HuH-7.5 (cell line): Measurements from ENCODE around the gene ROR1.

Source experiments
- DNase-seq: peaks from one replicate; pipeline ENCODE4 v3.0.0; 2011; ENCODE audit warnings: low spot score

Gene ROR1

GRCh38 chr1:63885899-63886298 lies 112.1 kb downstream of the ROR1 start:
- DNase-seq = no peak

DNA sequence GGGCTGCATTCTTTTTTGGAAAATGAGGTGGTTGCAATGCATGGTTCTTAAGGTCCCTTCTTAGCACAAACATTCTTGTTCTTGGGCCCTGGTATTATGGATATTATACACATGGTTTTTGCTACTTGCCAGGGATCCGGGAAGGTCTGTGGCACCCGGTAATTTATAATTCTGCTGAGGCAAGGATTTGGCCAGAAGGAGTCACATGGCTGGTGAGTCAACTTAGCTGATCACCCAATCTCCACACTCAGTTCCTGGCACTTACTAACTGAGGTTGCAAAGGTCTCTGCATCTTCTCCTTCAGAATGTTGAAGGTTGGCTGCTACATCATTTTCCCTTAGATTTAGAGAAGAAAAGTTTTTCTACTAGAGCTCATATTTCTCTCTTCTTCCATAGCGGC lies 112.5 kb downstream of the ROR1 start:
- DNase-seq = no peak

DNA sequence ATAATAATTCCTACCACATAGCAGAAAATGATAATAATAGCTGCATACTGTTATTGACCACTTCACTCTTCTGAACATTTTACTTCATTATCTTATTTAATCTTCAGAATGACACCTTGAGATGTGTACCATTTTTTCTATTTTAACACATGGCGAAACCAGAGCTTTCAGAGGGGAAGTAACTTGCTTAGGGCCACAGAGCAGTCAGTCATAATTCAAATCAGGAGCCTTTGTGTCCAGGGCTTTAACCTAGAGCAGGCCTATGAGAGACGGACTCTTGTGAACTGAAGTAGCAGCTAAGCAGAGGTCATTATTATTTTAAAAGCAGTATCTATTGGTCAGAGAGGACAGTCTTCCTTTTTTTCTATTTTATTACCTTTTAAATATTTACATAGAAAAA lies 114.0 kb downstream of the ROR1 start:
- no peak for DNase-seq

DNA sequence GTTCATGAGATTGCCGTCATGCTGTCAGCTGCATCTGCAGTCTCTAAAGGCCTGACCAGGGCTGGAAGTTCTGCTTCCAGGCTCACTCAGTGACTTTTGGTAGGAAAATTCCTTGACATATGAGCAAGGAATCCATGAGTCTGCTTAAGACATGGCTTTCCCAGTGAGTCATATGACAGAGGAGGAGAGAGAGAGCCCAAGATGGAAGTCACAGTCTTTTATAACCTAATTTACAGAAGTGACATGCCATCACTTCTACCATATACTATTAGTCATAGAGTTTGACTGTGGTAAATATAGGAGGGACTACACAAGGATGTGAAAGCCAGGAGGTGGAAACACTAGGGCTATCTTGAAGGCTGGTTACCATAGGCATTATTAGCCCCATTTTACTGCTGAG lies 115.2 kb downstream of the ROR1 start:
- DNase-seq = no peak

- no peak for DNase-seq
Measured at GRCh38 chr1:63890468-63890867, 116.7 kb downstream of the ROR1 start.

DNA sequence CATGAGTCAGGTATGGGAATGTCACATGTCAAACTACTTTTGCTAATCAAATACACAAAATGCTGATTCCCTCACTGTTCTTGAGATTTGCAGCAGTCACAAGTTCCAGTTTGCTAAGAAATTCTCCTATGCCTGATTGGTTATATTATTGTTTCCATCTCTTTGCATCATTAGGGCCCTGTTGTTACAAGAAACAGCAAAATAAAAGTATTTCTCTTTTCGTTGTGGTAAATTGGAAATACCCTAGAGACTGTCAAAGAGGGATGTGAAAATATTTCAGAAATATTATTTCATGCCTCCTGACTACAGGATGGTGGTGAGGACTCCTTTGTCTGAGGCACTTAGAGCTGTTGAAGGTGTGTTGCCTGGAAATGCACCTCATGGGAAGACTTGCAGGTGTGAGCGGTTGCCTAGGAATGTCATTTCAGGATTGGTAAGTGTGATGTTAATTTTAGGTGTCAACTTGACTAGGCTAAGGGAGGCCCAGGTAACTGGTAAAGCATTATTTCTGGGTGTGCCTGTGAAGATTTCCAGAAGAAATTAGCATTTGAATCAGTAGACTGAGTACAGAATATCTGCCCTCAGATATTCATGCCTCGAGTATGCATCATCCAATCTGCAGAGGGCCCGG lies 117.4 kb downstream of the ROR1 start:
- DNase-seq = no peak

DNA sequence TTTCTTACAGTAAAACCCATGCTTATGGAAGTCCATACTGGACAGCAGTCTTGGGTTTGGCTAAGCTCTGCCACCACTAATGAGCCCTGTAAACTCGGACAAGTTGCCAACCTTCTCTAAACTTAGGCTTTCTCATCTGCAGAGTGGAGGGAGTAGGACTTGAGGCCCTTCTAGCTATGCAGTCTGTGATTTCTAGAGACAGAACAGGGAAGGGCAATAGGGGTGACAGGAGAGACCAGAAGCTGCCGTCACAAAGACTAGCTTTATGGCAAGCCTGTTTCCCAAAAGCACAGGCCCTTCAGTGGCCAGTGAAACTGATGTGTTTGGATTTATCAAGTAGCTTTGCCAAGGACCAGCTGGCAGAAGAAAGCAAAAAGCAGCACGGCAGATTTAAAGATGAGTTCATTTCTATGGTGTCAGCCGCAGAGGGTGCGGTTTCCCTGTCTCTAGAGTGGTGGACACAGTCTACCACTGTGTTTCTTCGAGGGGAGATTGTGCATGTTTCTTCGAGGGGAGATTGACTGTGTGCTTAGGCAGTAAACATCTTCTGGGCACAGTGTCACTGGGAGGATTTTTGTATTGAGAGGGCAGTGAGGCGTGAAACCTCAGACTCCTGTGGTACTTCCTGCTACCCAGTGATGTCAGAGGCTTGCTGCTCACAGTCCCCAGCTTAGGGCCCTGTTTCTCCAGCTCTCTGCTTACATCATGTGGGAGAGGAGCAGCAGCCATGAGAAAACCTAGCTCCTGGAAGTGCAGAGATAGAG lies 119.0 kb downstream of the ROR1 start:
- DNase-seq = no peak

- DNase-seq = no peak
Measured at GRCh38 chr1:63893976-63894375, 120.2 kb downstream of the ROR1 start.

DNA sequence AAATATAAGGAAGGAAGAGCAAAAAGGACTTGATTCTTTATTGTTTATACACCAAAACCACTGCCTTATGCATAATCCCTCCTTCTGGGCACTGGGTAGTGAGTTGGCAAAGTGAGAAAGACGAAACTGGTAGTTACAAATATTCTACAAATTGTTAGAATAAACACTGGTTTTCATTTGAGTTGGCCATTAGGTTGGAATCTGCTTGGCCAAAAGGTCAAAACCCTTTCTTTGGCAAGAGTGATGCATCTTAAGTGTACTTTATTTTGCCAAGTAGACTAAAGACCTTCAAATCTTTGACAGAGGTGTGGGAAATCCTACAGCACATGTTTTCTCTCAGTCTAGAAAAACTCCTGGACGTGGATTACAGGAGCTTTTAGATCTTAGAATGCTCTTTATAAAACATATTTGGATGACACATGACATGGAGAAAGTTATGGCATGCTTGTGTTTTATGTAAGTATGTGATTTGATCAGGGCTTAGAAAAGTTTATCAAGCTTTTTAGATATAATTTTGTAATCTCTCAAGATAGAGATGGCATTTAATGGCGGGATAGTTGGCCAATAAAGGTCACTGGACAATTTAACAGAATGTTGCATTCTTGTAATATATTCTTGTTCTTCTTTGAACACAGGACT lies 120.9 kb downstream of the ROR1 start:
- no peak for DNase-seq

DNA sequence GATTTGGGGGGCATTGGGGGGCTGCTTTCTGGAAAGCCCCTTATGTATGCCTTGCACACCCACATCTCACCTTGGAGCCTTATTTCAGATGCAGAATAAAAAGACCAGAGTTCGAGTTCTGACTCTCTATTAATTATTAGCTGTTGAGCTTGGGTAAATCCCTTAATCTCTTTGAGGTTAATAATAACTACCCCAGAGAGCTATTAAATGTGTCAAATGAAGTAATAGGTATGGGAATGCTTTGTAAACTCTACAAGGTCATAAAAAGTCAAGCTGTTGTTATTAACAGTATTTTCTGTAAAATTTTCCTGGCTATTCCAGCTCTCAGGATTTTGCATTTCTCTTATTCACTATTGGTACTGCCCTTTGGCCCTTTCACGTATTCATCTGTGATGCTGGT lies 122.9 kb downstream of the ROR1 start:
- no peak for DNase-seq

- DNase-seq = no peak
Measured at GRCh38 chr1:63898428-63899196, 124.8 kb downstream of the ROR1 start.

DNA sequence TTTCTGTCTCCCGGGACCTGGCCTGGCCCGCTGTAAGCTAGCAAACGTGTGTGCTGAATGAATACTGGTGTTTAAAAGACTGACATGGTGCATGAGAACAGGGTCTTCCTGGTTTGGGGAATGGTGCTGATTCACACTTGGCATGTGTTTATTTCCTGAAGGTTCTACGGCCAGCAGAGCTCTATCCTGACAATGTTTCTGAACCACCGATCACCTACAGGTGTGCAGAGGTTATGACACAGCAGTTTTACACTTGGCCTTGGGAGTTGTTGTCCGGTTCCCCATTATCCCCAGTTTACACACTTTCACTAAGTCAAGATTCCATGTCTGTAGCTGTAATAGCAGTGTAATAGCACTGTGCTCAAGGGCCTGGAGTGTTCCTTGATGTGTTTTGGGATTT lies 127.3 kb downstream of the ROR1 start:
- no peak for DNase-seq

DNA sequence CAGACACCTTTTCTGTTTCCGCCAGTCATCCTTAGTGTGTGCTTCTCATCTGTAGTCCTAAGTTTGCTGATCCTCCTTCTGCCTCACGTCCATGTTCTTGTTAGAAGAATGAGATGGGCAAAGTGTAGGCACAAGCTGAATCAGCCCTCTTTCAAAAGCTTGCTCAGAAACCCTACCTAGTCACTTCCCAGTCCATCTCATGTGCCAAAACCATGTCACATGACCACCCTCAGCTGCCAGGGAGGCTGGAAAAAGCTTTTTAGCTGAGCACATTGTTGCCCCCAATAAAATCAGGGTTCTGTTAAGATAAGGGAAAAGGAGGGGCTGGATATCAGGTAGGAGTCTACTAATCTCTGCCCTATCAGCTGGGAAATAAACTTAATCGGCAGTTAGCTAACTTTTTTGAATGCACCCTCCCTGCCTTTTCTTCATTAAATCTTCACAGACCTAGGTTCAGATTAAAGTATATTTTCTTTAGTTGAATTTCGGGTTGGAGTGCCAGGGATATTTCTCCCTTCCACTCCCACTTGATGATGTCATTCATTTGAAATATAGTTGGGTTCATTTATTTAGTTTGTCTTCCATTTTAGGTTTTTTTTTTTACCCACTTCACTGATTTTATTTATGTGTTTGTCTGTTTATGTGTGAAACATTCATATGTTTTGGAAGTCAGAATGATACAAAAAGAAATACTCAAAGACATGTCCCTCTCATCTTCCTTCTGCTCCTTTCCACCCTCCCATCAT lies 129.2 kb downstream of the ROR1 start:
- no peak for DNase-seq

DNA sequence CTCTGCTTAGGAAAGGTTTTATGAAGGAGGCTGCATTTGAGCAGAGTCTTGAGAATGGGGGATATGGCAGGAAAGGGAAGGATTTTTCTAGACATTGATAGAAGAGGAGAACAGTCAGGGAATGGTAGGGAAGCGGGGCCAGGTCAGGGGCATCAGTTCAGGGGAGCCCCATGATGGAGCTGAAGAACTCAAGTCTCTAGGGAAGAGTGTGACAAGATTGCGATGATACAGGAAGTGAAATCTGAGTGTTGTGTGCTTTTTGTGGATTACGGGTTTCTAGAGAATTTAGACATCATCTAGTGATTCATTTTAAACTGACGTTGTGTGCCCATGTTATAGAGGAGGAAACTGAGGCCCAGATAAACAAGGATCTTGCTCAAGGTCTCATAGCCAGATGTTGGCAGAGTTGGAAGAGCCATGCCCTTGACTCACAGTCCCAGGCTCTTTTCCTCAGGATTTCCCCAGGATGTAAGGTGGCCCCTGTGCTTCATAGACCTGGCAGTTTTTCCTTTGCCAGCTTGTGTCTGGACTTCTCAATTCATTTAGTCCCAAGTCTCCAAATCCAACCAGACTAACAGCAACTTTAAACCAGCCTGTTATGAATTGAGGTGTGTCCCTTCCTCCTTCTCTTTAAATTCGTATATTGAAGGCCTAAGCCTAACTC lies 130.3 kb downstream of the ROR1 start:
- no peak for DNase-seq

- no peak for DNase-seq
Measured at GRCh38 chr1:63904826-63905225, 131.0 kb downstream of the ROR1 start.

GRCh38 chr1:63906047-63906704 lies 132.4 kb downstream of the ROR1 start:
- no peak for DNase-seq

DNA sequence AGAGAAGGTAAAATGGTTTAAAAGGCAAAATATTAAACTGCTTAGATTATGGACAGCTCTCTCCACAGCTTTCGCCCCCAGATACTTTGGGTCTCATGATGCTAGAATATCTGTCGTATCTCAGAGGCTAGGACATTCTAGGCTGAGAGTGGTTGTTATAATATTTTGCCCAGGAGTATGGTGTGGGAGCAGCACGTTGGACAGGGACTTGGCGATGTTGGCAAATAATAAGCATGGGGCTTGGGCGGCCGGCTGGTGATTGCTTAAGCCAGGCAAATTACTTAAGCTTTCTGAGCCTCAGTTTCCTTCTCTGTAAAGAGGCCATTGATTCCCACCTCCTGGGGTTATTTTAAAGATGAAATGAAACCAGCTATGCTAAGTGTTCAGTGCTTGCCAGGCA lies 133.2 kb downstream of the ROR1 start:
- DNase-seq = no peak

DNA sequence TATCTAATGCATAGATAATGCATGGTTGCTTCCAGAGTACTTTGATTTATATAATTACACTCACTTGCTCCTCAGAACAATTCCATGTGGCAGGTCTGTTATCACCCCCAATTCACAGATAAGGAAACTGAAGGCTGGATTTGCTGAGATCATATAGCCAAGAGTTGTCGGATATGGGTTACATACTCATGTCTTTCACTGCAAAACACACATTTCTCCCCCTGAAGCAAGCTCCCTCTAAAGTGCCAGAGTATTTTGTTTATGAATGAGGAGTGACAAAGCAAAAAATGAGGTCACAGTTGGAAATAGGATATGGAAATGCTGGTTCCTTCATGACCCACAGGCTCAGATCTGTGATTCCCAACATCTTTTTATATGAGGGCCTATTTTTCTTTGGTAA lies 134.2 kb downstream of the ROR1 start:
- DNase-seq = no peak

GRCh38 chr1:63909526-63909925 lies 135.7 kb downstream of the ROR1 start:
- no peak for DNase-seq

DNA sequence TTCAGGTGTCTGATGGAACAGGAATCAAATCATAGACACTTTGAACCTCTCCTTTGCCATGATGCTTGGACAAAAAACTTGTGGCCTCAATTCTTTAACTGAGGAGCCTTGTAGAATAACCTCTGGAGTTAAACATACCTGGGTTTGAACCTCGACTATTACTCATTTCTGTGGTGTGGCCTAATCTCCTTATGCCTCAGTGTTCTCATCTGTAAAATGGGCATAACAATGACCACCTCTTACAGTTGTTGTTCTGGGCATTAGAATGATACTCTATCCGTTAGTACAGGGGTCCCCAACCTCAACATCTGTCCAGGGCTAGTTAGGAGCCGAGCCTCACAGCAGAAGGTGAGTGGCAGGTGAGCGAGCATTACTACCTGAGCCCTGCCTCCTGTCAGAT lies 137.2 kb downstream of the ROR1 start:
- DNase-seq = no peak

DNA sequence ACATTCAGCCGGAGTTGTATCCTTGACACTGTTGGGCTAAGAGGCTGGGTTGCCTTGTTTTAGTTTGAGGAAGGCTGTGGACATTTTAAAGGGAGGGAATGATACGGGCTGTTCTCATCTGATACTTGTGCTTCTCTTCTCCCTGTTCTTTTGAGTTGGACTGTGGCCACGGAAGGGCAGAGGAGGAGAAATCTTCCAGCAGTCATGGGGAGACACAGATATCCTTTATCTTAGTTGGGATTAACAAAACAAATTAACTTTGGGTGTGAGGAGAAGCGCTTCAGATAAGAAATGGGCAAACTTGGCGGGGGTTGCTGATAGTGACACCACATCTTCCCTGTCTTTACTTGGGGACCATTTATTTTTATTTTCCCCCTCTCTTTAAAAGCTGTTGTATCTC lies 138.8 kb downstream of the ROR1 start:
- no peak for DNase-seq
